HG03095 (cell line): ENCODE data around the gene SMAD5.

Source experiments
- ATAC-seq: cut with Tn5 transposase; IDR thresholded peaks from one replicate; pipeline ENCODE4 v1.9.1; 2021; ENCODE audit warnings: moderate library complexity; ENCODE audit not compliant: unreplicated experiment

Gene SMAD5

DNA sequence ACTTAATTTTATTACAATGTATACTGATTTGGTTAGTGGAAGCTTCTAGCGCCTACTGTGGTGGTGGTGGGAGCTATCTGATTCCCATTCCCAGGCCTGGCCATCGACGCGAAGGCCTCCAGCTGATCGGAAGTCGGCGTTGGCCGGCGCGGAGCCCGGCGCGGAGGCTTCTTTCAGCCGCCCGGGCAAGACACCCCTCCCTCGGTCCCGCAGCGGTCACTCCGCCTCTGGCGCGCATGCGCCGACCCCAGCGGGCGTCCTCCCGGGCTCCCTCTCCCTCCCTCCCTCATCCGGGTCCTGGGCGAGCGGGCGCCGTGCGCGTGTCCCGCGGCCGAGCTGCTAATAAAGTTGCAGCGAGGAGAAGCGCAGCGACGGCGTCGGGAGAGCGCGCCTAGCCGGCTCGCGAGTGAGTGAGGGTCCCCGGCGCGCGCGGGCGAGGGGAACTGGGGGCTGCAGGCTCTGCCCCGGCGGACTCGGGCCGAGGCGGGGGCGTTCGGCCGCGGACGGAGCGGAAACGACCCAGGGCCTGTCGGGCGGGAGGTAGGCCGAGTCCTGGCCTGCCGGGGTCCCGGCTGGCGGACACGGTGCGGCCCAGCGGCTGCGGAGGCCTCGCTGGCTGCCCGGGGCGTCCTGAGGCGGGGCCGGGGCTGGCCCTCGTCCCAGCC, at the start of gene SMAD5:
Gene SMAD5 (plus strand): TSS at position 289 of the 665 bp plus-strand sequence. CDS start 20,916 bp downstream, outside the sequence.
- ATAC-seq = peak; percentile 86

DNA sequence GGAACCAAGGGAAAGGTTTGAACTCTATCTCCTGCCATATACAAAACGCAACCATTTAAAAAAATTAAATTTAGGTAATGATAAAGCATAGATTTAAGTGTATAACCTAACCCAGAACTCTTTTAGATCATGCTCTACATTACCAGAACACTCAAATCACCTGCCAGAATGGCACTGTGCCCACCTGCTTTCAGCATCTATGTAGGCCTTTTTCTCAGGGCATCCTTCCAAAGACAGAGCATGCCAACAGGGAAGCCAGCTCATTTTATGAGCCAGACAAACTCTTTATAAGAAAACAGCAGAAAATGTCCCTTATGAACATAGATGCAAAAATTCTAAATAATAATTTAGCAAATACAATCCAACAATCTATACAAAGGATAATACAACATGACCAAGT, 47.9 kb upstream of the SMAD5 start:
- ATAC-seq = no peak

DNA sequence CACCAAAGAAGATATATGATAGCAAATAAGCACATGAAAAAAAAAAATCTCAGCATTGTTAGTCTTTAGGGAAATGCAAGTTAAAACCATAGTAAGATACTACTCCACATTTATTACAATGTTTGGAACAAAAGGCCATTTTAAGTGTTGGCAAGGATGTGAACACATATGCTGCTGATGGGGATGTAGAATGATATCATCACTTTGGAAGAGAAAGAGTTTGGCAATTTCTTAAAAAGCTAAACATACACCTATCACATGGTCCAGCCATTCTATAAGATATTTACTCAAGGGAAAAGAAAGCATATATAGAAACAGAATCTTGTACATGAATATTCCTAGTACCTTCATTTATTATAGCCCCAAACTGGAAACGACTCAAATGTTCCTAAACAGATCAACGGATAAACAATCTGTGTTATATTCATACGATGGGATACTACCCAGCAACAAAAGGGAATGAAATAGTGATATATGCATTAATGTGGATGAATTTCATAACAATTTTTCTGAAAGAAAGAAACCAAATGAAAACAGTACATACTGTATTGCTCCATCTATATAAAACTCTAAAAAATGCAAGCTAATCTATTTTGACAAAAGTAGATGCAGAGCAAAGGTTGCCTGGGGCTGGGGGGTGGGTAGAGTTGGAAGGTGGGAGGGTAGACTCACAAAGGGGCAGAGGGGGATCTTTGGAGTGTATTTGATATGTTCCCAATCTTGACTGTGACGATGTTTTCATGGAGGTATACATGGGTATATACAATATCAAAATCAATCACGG, 45.7 kb upstream of the SMAD5 start:
- no peak for ATAC-seq

DNA sequence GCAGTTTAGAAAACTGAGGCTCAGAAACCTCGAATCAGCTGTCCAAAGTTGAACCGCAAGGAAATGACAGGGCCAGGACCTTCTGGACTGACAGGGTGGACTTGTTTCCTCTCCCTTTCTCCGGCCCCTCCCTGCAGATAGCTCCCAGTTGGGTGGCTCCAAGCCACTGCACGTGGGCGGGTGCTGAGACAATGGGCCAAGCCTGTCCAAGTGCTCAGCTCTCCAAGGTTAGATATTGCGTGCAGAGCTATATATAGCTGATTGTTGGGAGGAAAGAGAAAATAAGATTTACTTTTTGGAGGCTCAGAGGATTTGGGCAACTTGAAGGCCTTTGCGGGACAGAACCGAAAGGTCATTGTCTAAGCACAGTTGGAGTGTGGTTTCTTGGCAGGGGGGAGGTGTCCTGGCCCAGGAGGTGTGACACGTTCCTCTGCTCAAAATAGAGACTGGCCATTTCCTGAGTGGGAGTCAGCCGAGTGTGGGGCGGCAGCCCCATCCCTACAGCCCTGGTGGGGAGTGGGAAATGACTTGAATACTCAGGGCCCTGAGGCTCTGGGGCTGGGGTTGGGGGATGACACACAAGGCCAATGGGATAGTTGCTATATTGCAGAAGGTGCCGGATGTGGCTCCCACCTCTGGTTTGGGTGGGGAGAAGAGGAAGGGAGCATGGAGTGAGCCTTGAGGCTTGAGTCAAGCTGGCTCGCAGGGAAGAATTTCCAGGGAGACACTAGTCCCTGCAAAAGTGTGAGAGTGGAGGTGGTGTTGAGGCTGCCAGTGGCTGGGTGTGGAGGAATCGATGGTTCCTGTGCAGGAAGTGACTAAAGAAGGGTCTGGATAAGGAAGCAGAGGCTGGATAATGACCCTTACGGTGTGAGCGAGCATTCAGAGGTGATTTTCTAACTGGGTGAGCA, 44.4 kb upstream of the SMAD5 start:
- no peak for ATAC-seq

DNA sequence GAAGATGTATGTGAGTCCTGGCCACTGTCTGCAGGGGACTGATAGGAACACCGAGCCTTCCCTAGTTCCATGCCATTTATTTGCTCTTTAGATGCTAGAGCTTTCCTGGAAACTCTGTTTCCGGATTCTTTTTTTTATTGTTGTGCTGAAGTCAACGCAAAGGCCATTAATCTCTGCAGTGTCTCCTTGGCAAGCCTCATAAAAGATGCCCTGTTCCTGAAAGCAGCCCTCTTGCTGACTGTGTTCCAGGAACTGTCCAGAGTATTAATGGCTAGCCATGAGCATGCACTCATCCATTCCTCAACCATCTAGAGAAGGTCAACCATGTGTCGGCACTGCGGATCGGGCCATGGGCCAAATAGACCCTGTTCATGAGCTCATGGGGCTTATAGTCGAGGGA, 42.9 kb upstream of the SMAD5 start:
- ATAC-seq = no peak

DNA sequence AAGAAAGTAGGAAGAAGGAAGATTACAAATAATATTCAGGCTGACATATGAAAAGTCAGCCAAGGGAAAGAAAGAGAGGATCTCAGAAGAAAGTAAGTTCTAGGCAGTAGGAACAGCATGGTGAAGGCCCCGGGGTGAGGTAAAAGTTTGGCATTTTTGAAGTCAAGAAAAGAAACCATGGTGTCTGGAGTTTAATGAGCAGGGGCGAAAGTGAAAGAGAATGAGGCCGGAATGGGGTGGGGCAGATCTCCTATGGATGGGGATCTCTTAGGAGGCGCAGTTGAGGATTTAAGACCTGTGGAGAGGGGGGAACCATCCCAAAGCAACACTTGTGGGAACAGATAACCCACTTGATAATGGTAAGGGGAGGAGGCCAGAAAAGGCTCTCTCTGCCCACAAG, 42.3 kb upstream of the SMAD5 start:
- no peak for ATAC-seq

DNA sequence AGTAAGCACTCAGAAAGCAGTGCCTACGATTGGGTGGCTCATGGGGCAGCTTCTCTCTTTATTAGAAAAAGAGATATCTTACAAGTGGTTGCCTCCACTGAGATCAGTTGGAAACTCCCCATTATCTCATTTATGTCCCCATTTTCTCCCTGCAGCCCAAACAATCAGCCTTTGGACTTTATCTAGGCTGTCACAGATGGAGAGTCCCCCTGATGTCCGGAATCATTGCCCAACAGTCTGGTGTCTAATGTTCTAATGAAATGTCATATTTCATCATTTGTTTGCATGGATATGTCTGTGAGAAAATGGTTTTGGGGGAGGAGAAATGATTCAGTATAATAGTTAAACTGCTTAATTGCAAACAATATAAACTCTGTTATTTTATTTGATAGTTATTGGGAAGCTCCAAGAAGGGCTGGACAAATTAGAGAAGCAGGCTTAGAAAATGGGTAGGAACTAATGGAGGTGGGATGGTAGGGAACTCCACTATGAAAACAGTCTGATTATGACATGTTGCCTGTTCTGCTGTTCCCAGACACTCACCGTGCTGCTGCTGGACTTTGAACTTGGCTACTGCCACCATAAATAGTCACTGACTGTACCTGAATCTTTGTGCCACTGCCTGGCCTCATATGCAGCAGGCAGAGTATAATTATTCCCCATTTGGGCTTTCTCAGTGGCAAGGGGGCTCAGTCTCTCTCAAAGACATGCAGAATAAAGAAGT, 38.3 kb upstream of the SMAD5 start:
- ATAC-seq = no peak

DNA sequence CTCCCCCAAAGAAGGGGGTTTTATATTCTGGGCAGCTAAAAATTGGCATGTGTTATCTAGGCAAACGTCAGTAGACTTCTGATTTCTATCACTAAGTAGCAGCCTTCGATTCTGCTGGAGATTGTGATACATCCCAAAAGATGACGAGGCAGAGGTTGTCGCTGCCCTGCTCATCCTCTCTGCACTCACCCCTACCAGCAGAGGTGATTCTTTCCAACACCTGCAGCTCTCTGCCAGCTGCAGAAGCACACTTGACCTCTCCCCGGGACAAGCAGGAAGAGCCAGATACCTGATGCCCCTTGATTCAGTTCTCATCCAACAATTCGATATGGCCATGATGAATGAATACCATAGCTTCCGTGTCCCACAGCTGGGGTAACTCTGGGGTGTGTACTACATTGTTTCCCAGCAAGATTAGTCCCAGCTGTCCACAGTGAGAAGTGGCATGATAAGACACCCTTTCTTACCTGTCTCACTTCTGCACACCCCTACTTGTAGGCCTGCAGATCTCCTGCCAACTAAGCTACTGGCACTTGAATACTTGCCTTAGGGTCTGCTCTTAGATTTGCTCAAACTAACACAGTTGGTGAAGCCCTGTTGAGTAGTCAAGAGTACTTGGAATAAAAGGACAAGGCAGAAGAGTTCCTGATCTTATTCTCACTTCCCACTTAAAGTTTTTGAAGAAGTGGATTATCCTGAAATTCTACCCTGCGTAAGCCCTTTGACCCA, 37.6 kb upstream of the SMAD5 start:
- ATAC-seq = no peak

DNA sequence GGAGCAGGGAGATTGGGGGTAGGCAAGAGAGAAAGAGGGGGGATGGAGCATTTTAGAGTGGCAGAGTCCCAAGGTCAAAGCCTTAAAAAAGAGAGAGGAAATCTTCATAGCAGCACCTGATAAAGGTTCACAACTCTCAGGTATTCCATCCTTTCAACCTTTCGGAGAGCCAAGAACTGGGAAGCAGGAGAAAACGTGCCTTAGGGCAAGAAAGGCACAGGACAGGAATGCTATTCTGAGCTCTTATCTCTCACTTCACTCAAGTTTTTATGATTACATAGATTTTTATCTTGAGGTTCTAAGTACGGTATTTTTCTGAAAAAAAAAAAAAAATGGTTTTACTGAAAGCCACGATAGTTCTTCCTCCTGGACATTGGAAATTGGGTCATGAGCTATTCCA, 34.5 kb upstream of the SMAD5 start:
- no peak for ATAC-seq

DNA sequence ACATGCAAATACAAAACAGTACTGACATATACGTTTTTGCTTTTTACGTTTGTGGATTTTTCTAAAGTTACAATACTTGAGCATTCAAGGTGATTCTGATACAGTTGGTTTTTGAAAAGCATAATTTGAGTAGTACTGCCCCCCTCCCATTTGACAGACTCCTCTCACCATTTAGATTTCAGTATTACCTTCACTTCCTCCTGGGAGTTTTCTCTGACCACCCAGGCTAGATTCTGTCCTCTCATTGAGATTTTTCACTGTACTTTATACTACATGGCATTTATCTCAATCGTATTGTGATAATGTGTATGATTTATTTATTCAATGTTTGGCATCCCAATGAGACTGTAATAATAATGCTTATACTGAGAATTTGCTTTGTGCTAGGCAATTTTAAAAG, 32.8 kb upstream of the SMAD5 start:
- ATAC-seq = no peak

DNA sequence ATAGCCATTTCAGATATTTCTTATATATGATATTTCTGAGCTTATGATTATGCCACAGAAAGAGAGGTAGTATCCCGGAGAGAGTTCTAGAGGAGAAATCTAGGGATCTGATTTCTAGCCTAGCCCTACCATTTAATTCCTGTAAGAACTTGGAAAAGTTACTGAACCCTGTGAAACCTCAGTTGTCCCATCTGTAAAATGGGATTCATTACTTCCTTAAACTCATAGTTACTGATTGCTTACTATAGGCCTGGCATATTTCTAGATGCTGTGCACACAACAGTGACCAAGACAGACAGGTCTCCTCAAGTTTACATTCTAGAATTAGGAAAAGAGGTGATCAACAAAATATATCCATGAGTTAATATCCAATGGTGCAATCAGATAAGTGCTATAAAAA, 30.8 kb upstream of the SMAD5 start:
- no peak for ATAC-seq

DNA sequence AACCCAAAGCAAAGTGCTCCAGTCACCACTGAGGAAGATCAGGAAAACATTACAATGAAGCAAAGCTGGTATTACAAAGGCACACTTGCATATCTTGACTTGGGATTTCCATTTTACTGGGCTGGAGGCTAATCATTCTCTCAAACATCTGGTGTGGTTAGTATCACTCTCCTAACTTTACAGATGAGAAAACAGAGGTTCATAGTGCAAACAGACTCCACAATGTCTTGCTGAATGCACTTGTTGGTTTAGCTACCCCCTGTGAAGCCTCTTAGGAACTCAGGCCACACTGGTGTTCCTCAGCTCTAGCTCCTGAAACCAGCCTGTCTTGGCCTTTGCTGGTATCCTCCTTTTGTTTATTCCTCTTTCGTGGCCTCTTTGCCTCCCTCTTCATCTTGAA, 29.5 kb upstream of the SMAD5 start:
- peak; percentile 71 for ATAC-seq

DNA sequence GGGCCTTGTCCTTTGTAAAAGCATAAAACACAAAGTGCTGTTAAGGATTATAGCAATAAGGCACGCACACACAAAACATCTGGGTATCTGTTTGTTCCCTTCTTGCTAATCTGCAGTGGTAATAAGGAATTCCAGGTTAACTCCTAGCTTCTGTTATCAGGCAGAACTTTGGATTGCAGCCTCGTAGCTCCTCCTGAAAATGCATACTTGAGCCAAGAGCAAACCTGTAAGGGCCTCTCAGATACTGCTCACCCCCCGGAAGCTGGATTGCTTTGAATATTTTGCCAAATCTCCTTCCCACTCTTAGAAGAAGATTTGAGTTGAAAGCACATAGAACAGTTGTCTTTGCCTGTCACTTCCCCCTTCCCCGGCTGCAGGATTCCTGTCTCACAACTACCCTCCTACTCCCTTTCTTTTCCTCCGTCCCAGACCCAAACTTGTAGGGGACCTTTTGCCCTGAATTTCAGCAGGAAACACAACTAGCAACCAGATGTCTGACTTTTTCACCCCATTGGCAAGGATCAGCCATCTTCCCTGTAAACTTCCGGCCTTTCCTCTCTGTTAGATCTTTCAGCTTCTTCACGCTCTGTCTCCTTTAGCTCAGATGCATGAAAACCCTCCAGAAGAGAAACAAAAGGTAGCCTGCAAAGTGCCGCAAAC, 28.2 kb upstream of the SMAD5 start:
- ATAC-seq = no peak

DNA sequence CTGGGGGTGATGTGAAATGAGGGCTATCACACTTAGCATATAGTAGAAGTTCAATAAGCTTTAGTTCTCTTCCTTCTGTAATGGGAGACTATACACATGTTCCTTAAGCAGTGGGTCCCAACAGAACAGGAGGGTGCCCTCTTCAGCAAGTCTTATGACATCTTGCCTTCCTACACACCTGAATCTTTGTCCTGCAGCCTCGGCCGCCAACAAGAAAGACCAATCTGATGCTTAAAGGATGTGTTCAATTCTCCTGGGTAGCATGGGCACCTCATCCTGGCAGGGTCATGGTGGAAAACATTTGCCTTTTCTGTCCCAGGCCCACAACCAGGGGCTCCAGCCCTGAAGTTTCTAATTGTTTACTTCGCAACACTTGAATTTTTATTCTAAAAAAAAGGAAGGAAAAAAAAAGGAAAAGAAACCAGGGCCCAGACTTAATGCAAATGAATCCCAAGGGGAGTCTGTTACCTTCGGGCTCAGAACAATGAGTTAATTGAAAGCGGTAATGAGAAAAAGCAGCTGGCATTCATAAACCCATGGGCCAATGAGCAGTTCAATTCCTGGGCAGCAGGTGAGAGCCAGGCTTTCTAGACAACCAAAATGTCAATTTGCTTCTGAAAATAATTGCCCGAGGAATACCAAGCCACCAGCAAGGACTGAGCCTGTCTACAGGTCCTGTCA, 26.2 kb upstream of the SMAD5 start:
- no peak for ATAC-seq

DNA sequence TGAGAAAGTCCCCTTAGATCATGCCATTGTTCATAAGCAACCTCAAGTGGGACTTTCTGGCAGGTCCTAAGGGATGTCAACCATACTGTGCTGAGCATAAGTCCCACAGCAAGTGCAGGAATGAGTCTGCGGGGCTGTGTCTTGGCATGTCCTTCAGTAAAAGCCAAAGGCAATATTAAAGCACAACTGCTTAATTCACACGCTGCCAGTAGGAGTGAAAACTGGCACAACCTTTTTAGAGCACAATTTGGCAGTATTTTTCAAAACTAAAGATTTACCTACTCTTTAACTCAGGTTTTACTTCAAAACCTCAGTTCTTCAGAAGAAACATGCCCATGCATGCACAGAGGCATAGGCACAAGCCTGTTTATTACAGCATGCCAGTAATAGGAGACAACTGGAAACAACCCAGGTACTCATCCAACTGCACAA, 24.4 kb upstream of the SMAD5 start:
- peak; percentile 50 for ATAC-seq

DNA sequence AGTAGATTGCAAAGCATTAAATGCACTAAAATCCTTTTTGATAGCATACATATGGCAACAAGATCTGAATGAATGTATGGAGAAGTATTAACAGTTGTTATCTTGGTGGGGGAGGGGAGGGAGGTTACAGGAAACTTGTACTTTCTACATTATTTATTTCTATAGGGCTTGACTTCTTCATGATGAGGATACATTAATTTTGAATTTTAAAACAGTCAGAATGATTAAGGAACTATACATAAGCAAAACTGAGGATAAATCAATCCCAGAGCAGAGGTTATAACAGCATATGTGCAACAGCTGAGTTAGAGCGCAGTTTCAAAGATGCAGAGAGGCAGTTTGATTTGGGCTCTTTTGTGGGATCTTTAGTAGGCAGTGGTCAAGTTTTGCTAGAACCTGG, 23.9 kb upstream of the SMAD5 start:
- no peak for ATAC-seq

DNA sequence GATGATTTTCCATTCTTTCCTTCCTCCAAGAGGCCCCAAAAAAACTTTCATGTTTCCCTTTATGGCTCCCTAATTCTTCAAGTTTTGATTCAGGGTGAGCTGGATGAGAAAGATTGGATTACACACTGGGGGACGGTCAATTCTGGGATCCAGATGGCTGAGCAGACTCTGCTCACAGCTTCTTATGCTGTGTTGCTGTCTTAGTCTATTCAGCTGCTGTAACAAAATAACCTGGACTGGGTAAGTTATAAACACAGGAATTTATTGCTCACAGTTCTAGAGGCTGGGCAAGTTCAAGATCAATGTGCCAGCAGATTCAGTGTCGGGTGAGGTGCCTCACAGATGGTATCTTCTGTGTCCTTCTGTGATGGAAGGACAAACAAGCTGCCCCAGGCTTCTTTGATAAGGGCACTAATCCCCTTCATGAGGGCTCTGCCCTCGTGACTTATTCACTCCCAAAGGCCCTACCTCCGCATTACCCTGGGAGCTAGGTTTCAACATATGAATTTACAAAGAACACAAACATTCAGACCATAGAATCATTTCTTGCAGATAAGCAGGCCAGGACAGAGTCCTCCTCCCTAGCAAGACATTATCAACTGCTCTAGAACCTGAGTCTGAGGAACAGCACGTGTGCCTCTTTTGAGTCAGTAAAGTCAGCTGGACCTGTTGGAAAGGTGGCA, 23.1 kb upstream of the SMAD5 start:
- no peak for ATAC-seq

DNA sequence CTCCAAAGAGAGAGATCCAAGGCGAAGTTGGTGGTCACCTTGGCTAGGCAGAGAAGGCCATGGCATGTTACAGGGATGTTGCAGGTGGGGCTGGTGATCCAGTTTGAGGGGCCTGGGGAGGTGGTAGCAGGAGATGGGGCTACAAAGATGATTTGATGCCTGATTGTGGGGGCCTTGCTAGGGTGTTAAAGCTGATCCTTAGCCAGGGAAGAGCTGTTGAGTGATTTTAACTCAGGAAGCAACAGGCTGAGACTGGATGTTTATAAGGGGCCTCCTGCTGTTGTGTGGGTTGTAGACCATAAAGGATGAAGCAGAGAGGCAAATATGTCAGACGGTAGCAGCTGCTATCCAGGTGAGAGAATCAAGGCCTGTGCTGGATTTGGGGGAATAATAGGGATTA, 19.0 kb upstream of the SMAD5 start:
- ATAC-seq = no peak
